ENCODE data around the gene NEIL3. TPM values are rescaled to one million over a fixed set of nuclear protein-coding genes. Genes with fewer than 3 reads are reported as not detected.

NEIL3 gene
- total RNA-seq, 1 experiment from 2014 or later: 10.2 TPM

DNA sequence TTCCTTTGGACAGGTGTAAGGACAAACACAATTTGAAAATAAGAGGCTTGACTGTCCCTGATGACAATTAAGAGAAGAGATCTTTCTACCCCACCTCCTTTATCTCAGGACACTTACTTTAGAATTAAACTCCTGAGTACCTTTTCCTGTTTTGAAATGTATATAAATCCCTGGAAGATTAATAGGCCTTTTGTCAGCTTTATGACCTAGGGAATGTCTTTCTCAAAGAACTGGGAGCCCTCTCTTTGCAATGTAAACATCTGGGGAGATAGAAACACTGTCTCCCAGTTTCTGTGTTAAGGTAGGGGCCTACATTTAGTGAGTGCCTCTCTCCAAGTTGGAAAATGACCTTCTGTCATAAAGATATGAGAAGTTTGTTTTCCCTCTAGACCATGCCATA, 100.9 kb downstream of the NEIL3 start:
- Histone ChIP-seq H3K36me3 (ENCODE audit: low read depth, low read length) (no peaks in the 10 kb centered on the region), H3K4me3 (ENCODE audit: low read length) (no peak overlapping the region), H2AFZ (ENCODE audit: low read length) (no peak overlapping the region), H3K27ac (ENCODE audit: low read length) (no peak overlapping the region), H3K27me3 (ENCODE audit: low read length) (no peaks in the 10 kb centered on the region), H3K4me2 (ENCODE audit: low read length) (no peak overlapping the region), H3K79me2 (ENCODE audit: low read length) (no peaks in the 10 kb centered on the region), H3K9me3 (ENCODE audit: low read length) (no peaks in the 10 kb centered on the region), H3K9ac (ENCODE audit: low read length) (no peak overlapping the region), H3F3A (ENCODE audit: low read length, unreplicated experiment) (no peaks in the 10 kb centered on the region), H4K20me1 (ENCODE audit: low read length) (no peaks in the 10 kb centered on the region), H3K4me1 (ENCODE audit: insufficient read depth, low read length) (peaks cover 3% of the 10 kb centered on the region), H3K9me2 (replicated peaks; ENCODE audit: low read length) (no peaks in the 10 kb centered on the region)
- ChIA-PET POLR2A (ENCODE audit: unreplicated experiment) (no interaction called here), CTCF (no interaction called here)
- intact Hi-C loops (cut with micrococcal nuclease): no loop called here
- ATAC-seq (no peak), DNase-seq (no peak)
- BruUV-seq (replicated peaks): no TSS peak
- TF ChIP-seq EZH2phosphoT487 (IDR thresholded peaks at IDR 0.05; ENCODE audit: borderline replicate concordance, low read length) (no peak), EZH2 (IDR thresholded peaks at IDR 0.05; ENCODE audit: low read length, unreplicated experiment) (no peak)
- TF ChIP-seq, protein P1, sequence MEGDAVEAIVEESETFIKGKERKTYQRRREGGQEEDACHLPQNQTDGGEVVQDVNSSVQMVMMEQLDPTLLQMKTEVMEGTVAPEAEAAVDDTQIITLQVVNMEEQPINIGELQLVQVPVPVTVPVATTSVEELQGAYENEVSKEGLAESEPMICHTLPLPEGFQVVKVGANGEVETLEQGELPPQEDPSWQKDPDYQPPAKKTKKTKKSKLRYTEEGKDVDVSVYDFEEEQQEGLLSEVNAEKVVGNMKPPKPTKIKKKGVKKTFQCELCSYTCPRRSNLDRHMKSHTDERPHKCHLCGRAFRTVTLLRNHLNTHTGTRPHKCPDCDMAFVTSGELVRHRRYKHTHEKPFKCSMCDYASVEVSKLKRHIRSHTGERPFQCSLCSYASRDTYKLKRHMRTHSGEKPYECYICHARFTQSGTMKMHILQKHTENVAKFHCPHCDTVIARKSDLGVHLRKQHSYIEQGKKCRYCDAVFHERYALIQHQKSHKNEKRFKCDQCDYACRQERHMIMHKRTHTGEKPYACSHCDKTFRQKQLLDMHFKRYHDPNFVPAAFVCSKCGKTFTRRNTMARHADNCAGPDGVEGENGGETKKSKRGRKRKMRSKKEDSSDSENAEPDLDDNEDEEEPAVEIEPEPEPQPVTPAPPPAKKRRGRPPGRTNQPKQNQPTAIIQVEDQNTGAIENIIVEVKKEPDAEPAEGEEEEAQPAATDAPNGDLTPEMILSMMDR (conservative IDR thresholded peaks at IDR 0.05; ENCODE audit: low read depth, low read length): no peak

- no peak for DNase-seq
- POLR2A ChIA-PET (ENCODE audit: unreplicated experiment): no interaction called here
- Histone ChIP-seq H3K36me3 (ENCODE audit: low read depth, low read length) (no peaks in the 10 kb centered on the region), H3K9me2 (replicated peaks; ENCODE audit: low read length) (no peaks in the 10 kb centered on the region), H3K9me3 (ENCODE audit: low read length) (no peaks in the 10 kb centered on the region), H3K4me3 (ENCODE audit: low read length) (no peak overlapping the region), H3K4me1 (ENCODE audit: insufficient read depth, low read length) (no peaks in the 10 kb centered on the region), H3K9ac (ENCODE audit: low read length) (no peak overlapping the region), H4K20me1 (ENCODE audit: low read length) (no peaks in the 10 kb centered on the region), H3K4me2 (ENCODE audit: low read length) (no peak overlapping the region), H2AFZ (ENCODE audit: low read length) (no peak overlapping the region), H3K27ac (ENCODE audit: low read length) (no peak overlapping the region), H3F3A (ENCODE audit: low read length, unreplicated experiment) (no peaks in the 10 kb centered on the region), H3K79me2 (ENCODE audit: low read length) (no peaks in the 10 kb centered on the region), H3K27me3 (ENCODE audit: low read length) (no peaks in the 10 kb centered on the region)
- no TSS peak for BruUV-seq (replicated peaks)
- intact Hi-C loops (cut with micrococcal nuclease): no loop called here
- ATAC-seq: no peak
- TF ChIP-seq, protein P1 (conservative IDR thresholded peaks at IDR 0.05; ENCODE audit: low read depth, low read length): no peak
- no peak for TF ChIP-seq EZH2 (IDR thresholded peaks at IDR 0.05; ENCODE audit: low read length, unreplicated experiment)
- TF ChIP-seq EZH2phosphoT487 (IDR thresholded peaks at IDR 0.05; ENCODE audit: borderline replicate concordance, low read length): no peak
- CTCF ChIA-PET: no interaction called here
These were observed 102.3 kb downstream of the NEIL3 start for GRCh38 chr4:177411996-177412395.

Other genes starting within 250 kb of the NEIL3 start
- gene AGA, start 132.6 kb downstream of the NEIL3 start, total RNA-seq (2014; rRNA removed): 21.5 and 42.1 TPM in 2 replicates